Type B pancreatic cell (in vitro differentiated cells): ENCODE data around the gene PACRG. TPM values are rescaled to one million over a fixed set of nuclear protein-coding genes. Genes with fewer than 3 reads are reported as not detected.

Source experiments
- DNase-seq: peaks from one replicate; pipeline ENCODE4 v3.0.0; 2021; ENCODE audit warnings: mixed read lengths; ENCODE audit not compliant: unreplicated experiment; ENCODE audit errors: extremely low spot score
- H3K27ac Mint-ChIP-seq: 2 replicates; pipeline ENCODE4 v1.8.0; 2021; ENCODE audit warnings: mild to moderate bottlenecking, mixed read lengths
- H3K27me3 Mint-ChIP-seq: 2 replicates; pipeline ENCODE4 v1.8.0; 2021; ENCODE audit warnings: mixed read lengths
- H3K36me3 Mint-ChIP-seq: 2 replicates; pipeline ENCODE4 v1.8.0; 2021; ENCODE audit warnings: mixed read lengths
- H3K4me1 Mint-ChIP-seq: one replicate; pipeline ENCODE4 v1.8.0; 2021; ENCODE audit warnings: mixed read lengths; ENCODE audit not compliant: unreplicated experiment
- H3K4me3 Mint-ChIP-seq: 2 replicates; pipeline ENCODE4 v1.8.0; 2021; ENCODE audit warnings: mild to moderate bottlenecking, mixed read lengths
- H3K9me3 Mint-ChIP-seq: 2 replicates; pipeline ENCODE4 v1.8.0; 2021; ENCODE audit warnings: mixed read lengths
- CTCF ChIP-seq: fragments of 200-600 bp; sonication (generic); conservative IDR thresholded peaks from 2 replicates; pipeline ENCODE4 v1.5.0; 2021; ENCODE audit warnings: antibody characterized with exemption, mild to moderate bottlenecking
- total RNA-seq: library from RNA; stranded (reverse); gene quantifications from 2 replicates; pipeline ENCODE4 v1.2.1, GENCODE V29; 2021; ENCODE audit warnings: low replicate concordance

Gene PACRG
- total RNA-seq, 1 donor from 2014 or later: 5.6 TPM

- no peaks in the 10 kb centered on the region for H3K27me3 Mint-ChIP-seq
- no peaks in the 10 kb centered on the region for H3K9me3 Mint-ChIP-seq
- H3K4me3 Mint-ChIP-seq: no peak overlapping the region
- no peak overlapping the region for H3K27ac Mint-ChIP-seq
- H3K36me3 Mint-ChIP-seq: no peaks in the 10 kb centered on the region
- TF ChIP-seq CTCF: no peak
- DNase-seq: no peak
- H3K4me1 Mint-ChIP-seq: peaks cover 10% of the 10 kb centered on the region
These were observed 97.8 kb downstream of the PACRG start for GRCh38 chr6:162825597-162825996.

GRCh38 chr6:162829013-162829742, 101.4 kb downstream of the PACRG start:
- no peak for TF ChIP-seq CTCF
- no peak overlapping the region for H3K27ac Mint-ChIP-seq
- H3K4me1 Mint-ChIP-seq: no peaks in the 10 kb centered on the region
- H3K4me3 Mint-ChIP-seq: no peak overlapping the region
- no peak for DNase-seq
- H3K9me3 Mint-ChIP-seq: no peaks in the 10 kb centered on the region
- H3K36me3 Mint-ChIP-seq: no peaks in the 10 kb centered on the region
- H3K27me3 Mint-ChIP-seq: no peaks in the 10 kb centered on the region

- DNase-seq: no peak
- TF ChIP-seq CTCF: no peak
- Mint-ChIP-seq H3K4me1 (no peaks in the 10 kb centered on the region), H3K4me3 (no peak overlapping the region), H3K27ac (no peak overlapping the region), H3K36me3 (no peaks in the 10 kb centered on the region), H3K27me3 (no peaks in the 10 kb centered on the region), H3K9me3 (no peaks in the 10 kb centered on the region)
These were observed 106.0 kb downstream of the PACRG start for GRCh38 chr6:162833776-162834175.

GRCh38 chr6:162845972-162846371, 118.2 kb downstream of the PACRG start:
- no peaks in the 10 kb centered on the region for H3K36me3 Mint-ChIP-seq
- no peak for TF ChIP-seq CTCF
- H3K27ac Mint-ChIP-seq: no peak overlapping the region
- no peak for DNase-seq
- no peak overlapping the region for H3K4me3 Mint-ChIP-seq
- H3K4me1 Mint-ChIP-seq: no peaks in the 10 kb centered on the region
- H3K27me3 Mint-ChIP-seq: no peaks in the 10 kb centered on the region
- no peaks in the 10 kb centered on the region for H3K9me3 Mint-ChIP-seq

GRCh38 chr6:162846723-162847122, 118.9 kb downstream of the PACRG start:
- Mint-ChIP-seq H3K9me3 (no peaks in the 10 kb centered on the region), H3K4me1 (no peaks in the 10 kb centered on the region), H3K4me3 (no peak overlapping the region), H3K36me3 (no peaks in the 10 kb centered on the region), H3K27ac (no peak overlapping the region), H3K27me3 (no peaks in the 10 kb centered on the region)
- no peak for TF ChIP-seq CTCF
- DNase-seq: no peak
